GM18858 (cell line): ENCODE measurements around the gene RSL1D1.
A peak's percentile ranks its signal among the peaks of the same experiment; 100 is the strongest.

ENCODE experiments used
- ATAC-seq: cut with Tn5 transposase; IDR thresholded peaks from one replicate; pipeline ENCODE4 v1.9.1; 2021; ENCODE audit not compliant: unreplicated experiment

Gene RSL1D1

DNA sequence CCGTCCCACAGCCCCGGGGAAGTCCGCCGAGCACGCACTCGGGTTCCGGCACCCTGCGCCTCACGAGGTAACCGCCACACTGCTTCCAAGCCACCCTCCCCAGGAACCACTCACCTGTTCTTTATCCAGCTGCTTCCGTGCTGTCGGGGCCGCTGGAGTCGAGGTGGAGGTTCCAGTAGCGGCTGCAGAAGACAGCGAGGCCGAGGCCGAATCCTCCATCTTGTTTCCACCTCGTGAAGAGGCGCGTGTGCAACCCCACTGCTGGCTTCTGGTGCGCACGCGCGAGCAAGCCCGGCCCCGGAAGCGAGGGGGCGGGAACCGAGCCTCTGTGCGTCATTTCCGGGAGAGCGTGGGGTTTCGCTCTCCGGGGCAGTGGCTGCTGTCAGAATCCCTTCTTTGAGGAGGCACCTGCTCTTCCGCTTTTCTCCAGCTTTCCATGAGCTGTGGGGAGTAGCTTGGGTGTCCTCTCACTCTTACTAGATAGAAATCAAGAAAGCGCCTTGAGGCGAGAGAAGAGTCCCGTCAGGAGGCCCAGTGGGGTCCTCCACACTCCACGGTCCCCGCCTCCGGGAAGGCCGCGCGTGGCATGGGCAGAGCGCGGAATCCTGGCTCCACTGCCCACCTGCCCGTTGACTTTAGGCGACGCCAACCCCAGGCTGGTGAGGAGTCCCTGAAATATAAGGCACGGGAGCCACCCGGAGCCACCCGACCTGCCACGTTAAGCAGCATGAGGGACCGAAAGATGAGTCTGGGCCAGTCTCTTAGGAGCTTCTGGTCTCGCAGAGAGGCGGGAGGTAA lies at the start of gene RSL1D1:
Gene RSL1D1 (minus strand): TSS at position 249 of the 798 bp plus-strand sequence. CDS start 30 bp downstream, at position 219.
- peak; percentile 62 for ATAC-seq

DNA sequence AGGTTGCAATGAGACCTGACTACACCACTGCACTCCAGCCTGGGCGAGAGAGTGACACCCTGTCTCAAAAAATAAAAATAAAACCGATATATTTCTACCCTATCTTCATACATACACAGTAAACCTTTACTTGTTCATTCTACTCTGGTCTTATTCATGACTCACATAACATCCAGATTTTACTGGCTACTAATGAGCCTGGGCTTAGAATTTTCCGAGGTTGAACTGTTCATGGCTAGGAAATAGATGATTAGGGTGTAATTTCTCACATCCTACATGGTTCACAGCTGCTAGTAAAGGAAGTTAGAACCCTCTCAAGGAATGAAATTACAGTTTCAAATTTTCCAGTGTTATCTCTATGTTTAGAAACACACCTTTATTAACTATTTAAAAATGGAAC lies 49.7 kb upstream of the RSL1D1 start:
- no peak for ATAC-seq

- ATAC-seq, result no peak
These were observed 45.3 kb upstream of the RSL1D1 start for GRCh38 chr16:11896486-11897176.

DNA sequence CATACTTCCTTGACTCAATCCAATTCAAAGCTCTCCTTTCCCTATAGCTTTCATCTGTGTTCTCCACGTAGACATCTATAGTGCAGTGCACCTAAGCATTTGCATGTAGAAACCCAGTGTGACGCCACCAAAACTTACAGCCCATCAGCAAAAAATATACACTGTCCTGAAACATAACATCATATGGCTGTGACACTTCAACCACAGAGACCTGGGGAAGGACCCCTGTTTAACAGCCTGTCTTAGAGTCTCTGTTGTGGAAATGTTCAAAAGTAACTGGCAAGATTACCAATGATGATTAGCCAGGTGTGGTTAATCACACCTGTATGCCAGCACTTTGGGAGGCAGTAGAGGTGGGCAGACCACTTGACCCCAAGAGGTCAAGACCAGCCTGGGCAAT lies 42.2 kb upstream of the RSL1D1 start:
- no peak for ATAC-seq

- ATAC-seq, result no peak
These were observed 41.4 kb upstream of the RSL1D1 start for GRCh38 chr16:11892761-11893160.

DNA sequence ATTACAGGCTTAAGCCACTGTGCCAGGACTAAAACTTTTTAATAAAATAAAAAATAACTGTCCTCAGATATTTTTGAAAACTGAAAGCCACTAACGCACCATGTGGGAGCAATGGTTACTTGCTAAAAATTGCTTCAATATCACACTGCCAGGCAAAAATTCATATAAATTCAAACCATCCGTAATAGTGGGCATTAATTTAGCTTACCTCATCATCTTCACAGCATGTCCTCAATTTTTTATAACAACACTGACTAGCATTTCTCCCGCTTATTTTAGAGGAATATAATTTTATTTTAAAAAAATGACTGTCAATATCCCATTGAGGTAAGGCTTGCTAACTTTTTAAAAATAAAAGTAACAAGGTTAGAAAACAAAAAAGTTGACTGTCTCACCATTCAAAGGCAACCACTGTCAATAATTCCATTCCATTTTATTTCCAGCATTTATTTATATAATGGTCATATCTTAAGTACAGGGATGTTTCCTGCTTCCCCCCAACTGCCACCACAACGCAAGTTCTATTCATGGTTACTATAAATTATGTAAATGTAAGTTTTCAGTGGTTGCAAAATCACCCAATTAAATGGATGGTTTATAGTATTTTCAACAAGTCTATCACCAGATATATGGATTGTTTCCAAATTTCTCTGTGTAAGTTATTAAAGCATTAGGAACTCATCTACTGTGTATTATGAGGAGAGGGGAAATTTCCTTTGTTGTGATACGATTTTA lies 39.1 kb upstream of the RSL1D1 start:
- no peak for ATAC-seq

DNA sequence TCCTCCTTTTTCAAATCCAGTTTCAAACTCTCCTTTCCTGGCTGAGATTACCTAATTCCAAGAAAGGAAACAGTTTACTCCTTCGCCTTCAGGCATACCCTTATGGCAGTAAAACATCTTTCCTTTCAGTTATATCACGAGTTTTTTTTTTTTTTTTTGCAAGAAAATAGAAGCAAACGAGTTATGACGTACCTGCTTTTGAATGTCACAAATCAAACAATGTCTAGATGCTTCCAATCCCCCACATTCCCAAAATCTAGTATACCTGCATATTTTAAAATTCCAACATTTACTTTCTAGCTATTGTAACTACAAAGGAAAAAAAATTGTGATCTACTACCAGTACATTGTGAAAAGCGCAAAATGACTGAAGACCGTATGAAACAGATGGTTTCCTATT lies 35.5 kb upstream of the RSL1D1 start:
- no peak for ATAC-seq

GRCh38 chr16:11884035-11884434 lies 32.7 kb upstream of the RSL1D1 start:
- no peak for ATAC-seq

GRCh38 chr16:11880007-11880406 lies 28.7 kb upstream of the RSL1D1 start:
- no peak for ATAC-seq

DNA sequence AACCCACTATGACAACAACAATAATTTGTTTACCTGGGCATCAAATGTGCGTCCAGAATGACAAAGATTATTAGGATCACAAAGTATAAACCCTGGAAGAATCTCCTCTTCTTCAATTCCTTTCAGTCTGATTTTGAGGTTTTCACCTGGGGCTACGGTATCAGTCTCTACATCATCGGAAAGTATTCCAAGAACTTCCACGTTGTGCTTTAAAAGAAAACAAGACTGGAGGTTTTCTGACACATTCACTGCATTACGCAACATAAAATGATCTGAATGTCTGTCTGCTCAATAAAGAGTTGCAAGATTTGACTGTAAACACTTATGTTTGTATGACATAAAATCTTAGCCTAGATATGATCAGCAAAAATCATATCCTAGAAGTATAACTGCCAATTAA lies 26.0 kb upstream of the RSL1D1 start:
- no peak for ATAC-seq

DNA sequence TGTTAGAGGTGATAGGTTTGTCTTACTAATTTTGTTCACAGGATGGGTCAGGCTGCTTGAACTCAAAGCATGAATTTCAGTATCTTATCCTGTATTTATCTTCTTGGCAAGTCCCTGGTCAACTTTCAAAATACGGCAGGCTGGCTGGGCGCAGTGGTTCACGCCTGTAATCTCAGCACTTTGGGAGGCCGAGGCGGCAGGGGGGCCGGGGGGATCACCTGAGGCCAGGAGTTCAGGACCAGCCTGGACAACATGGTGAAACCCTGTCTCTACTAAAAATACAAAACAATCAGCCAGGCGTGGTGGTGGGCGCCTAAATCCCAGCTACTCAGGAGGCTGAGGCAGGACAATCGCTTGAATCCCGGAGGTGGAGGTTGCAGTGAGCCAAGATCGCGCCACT lies 25.0 kb upstream of the RSL1D1 start:
- ATAC-seq, result no peak

DNA sequence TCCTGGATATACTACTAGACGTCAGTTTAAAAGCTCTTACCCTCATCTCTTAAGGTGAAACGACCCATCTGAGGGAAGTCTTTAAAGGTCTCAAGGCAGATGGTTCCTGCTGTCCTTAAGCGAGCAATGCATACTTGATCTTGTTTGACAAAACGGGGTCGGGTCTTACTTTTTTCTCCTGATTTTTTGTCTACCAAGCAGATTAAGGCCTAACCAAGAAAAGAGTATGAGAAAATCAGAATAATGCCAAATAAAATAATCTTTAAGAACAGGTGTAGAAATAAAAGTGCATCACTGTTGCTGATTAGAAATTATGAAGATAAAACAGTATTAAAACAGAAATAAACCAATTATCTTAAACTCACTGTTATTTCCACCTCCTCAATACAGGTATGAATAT lies 24.4 kb upstream of the RSL1D1 start:
- ATAC-seq, result no peak

GRCh38 chr16:11871193-11871592 lies 19.9 kb upstream of the RSL1D1 start:
- no peak for ATAC-seq

- no peak for ATAC-seq
These were observed 19.1 kb upstream of the RSL1D1 start for GRCh38 chr16:11870399-11870798.

- ATAC-seq, result no peak
These were observed 18.2 kb upstream of the RSL1D1 start for GRCh38 chr16:11869353-11870228.

- no peak for ATAC-seq
These were observed 17.2 kb upstream of the RSL1D1 start for GRCh38 chr16:11868412-11868980.

DNA sequence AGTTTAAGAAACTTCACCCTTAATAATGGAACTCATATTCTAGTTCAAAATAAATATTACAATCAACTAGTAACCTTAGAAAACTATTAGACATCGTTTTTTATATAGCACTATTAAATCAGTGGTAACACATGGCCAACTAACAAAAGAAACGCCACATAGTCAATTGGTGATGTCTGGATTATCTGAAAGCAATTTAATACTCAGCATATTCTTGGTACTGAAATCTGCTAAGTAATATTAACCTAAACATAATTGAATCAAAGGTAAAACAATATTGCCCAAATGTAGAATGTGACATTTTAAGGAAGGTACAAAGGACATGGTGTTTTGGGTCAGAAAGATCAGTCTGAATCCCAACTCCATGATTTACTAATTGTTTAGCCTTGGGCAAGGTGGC lies 11.1 kb upstream of the RSL1D1 start:
- ATAC-seq, result no peak

DNA sequence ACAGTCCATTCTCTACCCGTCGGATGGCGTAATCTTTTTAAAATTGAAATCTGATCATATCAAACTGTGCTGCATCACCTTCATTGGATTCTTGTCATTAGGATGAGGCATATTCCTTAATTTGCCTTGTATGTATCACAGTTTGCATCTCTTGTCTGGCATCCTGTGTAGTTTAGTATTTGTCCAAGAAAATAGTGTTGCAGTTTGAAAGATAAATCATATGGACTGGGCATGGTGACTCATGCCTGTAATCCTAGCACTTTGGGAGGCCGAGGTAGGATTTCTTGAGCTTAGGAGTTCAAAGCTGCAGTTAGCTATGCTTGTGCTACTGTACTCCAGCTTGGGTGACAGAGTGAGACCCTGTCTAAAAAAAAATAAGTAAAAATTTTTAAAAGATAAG lies 5.8 kb upstream of the RSL1D1 start:
- no peak for ATAC-seq

DNA sequence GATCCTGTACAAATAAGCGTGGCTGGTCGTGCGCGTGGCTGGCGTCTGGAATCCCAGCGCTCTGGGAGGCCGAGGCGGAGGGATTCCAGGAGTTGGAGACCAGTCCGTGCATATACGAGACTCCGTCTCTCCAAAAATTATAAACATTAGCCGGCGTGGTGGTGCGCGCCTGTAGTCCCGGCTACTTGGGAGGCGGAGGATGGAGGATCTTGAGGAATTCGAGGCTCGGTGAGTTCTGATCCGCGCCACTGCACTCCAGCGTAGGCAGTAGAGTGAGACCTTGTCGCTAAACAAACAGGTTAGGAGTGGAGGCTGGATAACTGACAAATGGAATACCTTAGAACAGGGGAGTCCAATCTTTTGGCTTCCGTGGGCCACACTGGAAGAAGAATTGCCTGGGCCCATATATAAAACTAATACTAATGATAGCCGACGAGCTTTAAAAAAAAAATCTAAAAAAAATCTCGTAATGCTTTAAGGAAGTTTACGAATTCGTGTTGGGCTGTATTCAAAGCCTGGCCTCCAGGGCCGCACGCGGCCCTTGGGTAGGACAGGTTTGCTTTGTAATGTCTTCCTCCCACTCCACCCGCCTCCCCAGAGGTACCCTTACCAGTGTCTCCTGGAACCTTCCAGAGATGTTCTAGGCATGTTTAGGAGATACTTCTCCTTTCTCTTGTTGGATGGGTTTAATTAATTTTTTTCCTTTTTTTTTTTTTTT lies 909 bp upstream of the RSL1D1 start:
- ATAC-seq, result no peak

- ATAC-seq, result no peak
These were observed 2.5 kb downstream of the RSL1D1 start for GRCh38 chr16:11848842-11849241.
